Liver (tissue), 10 donors: Measurements from ENCODE around the gene NOS1AP. TPM values are rescaled to one million over a fixed set of nuclear protein-coding genes. Genes with fewer than 3 reads are reported as not detected.
"Not testable (repeated sequence)": the region's sequence is repeated elsewhere in the genome, so short reads cannot be mapped to it uniquely, and the experiment has no call there.

Experiments used
- DNase-seq: peaks from one replicate; pipeline ENCODE4 v3.0.0-alpha.2; 2017; ENCODE audit warnings: low spot score
- H3K27ac ChIP-seq, 2 donors: one replicate each; pipeline ENCODE4 v1.7.0; 2013; ENCODE audit warnings: inconsistent platforms in 2 of 2, low read length in 2 of 2, control low read depth in 1 of 2, low read depth in 1 of 2, mild to moderate bottlenecking in 1 of 2
- H3K27me3 ChIP-seq, 4 donors: one replicate each; pipeline versions ENCODE4 v1.6.1 to v1.7.0; 2013; ENCODE audit warnings: low read length in 3 of 4, inconsistent platforms in 1 of 4, mild to moderate bottlenecking in 1 of 4, moderate library complexity in 1 of 4; ENCODE audit not compliant: control insufficient read depth in 4 of 4, insufficient read depth in 4 of 4
- H3K36me3 ChIP-seq, 4 donors: one replicate each; pipeline versions ENCODE4 v1.6.1 to v1.7.0; 2013; ENCODE audit warnings: low read length in 3 of 4, mild to moderate bottlenecking in 3 of 4, low read depth in 1 of 4, moderate library complexity in 1 of 4; ENCODE audit not compliant: control insufficient read depth in 4 of 4, insufficient read depth in 3 of 4
- H3K4me1 ChIP-seq, 4 donors: one replicate each; pipeline versions ENCODE4 v1.6.1 to v1.7.0; 2013; ENCODE audit warnings: low read length in 3 of 4, mild to moderate bottlenecking in 3 of 4, moderate library complexity in 1 of 4; ENCODE audit not compliant: control insufficient read depth in 4 of 4, insufficient read depth in 4 of 4
- H3K4me3 ChIP-seq, 3 donors: one replicate each; pipeline versions ENCODE4 v1.6.1 to v1.7.0; 2013; ENCODE audit warnings: low read length in 3 of 3, control low read depth in 1 of 3, low read depth in 1 of 3, mild to moderate bottlenecking in 1 of 3
- H3K9ac ChIP-seq, 2 donors: one replicate each; pipeline ENCODE4 v1.7.0; 2013; ENCODE audit warnings: low read length in 2 of 2, mild to moderate bottlenecking in 2 of 2, moderate library complexity in 2 of 2, control low read depth in 1 of 2, low read depth in 1 of 2
- H3K9me3 ChIP-seq, 4 donors: one replicate each; pipeline versions ENCODE4 v1.6.1 to v1.7.0; 2013; ENCODE audit warnings: low read length in 3 of 4; ENCODE audit not compliant: control insufficient read depth in 4 of 4
- WGBS: extraction: QIAGEN DNeasy Blood & Tissue Kit; methylation state at CpG from one replicate; pipeline ENCODE4 v1.1.7; 2013; 5-methylcytosine and 5-hydroxymethylcytosine counted together
- polyA plus RNA-seq, 2 donors: library from polyadenylated mRNA; stranded (reverse) in 1 of 2; unstranded in 1 of 2; fragments of 200-250 nt in 1 of 2; fragments of >200 nt in 1 of 2; fragmentation: Nextera tagmentation in 1 of 2; extraction: Ambion mirVana in 1 of 2; gene quantifications; one replicate each; pipeline versions ENCODE4 v1.2.1 to v1.2.3, GENCODE V29; 2013 to 2015
- small RNA-seq: library from RNA; depleted of rRNA; stranded (forward); fragments of <200 nt; gene quantifications from one replicate; pipeline ENCODE3, GENCODE V24; 2014
- total RNA-seq, 2 donors: library from RNA; depleted of rRNA; stranded (reverse); fragments of >200 nt; gene quantifications; one replicate each; pipeline ENCODE4 v1.2.3, GENCODE V29; 2014
- donor health status: healthy.
- donor health status: healthy.
- donor health status: healthy.
- donor health status: healthy.
- donor health status: healthy.

The NOS1AP gene
- total and polyA plus RNA-seq, 4 donors, result 1.4 to 13.0 (median 4.5) TPM

DNA sequence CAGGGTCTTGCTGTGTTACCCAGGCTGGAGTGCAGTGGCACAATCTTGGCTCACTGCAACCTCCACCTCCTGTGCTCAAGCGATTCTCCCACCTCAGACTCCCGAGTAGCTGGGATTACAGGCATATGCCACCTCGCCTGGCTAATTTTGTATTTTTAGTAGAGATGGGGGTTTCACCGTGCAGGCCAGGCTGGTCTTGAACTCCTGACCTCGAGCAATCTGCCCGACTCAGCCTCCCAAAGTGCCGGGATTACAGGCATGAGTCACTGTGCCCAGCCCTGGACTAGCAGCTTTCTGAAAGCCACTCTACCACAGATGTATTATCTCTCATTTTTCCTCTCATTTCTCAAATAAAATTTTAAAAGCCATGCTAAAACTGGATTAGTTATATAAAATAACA is 349.1 kb downstream of the NOS1AP start:
- 84% methylated on average over 7 of the region's 7 CpGs for WGBS
- not testable (repeated sequence) for H3K4me1 ChIP-seq, DNase-seq, H3K27me3 ChIP-seq, H3K36me3 ChIP-seq, H3K4me3 ChIP-seq, H3K9ac ChIP-seq, H3K27ac ChIP-seq, H3K9me3 ChIP-seq

DNA sequence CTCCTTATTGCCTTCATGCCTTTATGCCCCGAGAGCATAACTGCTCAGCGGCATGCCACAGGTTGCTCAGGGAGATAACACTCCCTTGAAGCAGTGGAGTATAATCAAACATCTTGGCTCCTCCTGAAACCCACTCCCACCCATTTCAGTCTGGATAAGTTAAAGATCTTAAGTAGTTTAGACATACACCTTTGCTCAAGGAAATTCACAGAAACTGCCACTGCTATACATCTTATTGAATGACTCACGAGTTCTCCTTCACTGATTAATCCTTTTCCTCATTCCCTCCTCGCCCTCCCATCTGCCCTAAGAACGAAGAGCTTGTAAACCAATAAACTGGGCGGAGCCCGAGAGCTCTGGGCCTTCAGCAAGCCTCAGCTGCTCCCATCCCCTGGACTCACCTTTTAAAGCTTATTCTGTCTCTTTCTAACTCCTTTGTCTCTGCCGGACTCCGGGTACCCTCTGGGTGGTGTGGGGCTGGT is 350.0 kb downstream of the NOS1AP start:
- H3K9ac ChIP-seq, H3K36me3 ChIP-seq, H3K4me1 ChIP-seq, H3K9me3 ChIP-seq, H3K27me3 ChIP-seq, DNase-seq, H3K27ac ChIP-seq, H3K4me3 ChIP-seq: not testable (repeated sequence)
- WGBS, result 76% methylated on average over 9 of the region's 9 CpGs

Small RNAs within 50 kb of the gene (small RNA-seq; reads per million reads assigned to genes)
- gene MIR4654 (not detected), gene MIR556 (0.15 reads per million), gene RNA5SP61 (not detected)

Other genes starting within 250 kb of the NOS1AP start
- under 1 TPM; 0.65 to 0.84 TPM for gene OLFML2B, start 45.8 kb upstream of the NOS1AP start, total RNA-seq
- gene OLFML2B, start 45.8 kb upstream of the NOS1AP start, polyA plus RNA-seq, result under 1 TPM; 0.54 to 0.82 TPM